Right cardiac atrium (tissue), 5 donors: Measurements from ENCODE around the gene ESRP2. TPM values are rescaled to one million over a fixed set of nuclear protein-coding genes. Genes with fewer than 3 reads are reported as not detected.

Experiments
- ATAC-seq, 2 donors: fragments of 200-7000 bp; cut with Tn5 transposase; one replicate each; pipeline versions ENCODE4 v1.8.0 to v1.9.1; 2020; ENCODE audit warnings: moderate library complexity in 2 of 2, mild to moderate bottlenecking in 1 of 2
- DNase-seq, 3 donors: peaks; one replicate each; pipeline ENCODE4 v3.0.0-alpha.2; 2020
- H3K27ac ChIP-seq: one replicate; pipeline ENCODE4 v1.5.1; 2013; ENCODE audit warnings: mild to moderate bottlenecking, low read length, control low read depth, moderate library complexity
- H3K27me3 ChIP-seq: one replicate; pipeline ENCODE4 v1.6.1; 2013; ENCODE audit not compliant: control insufficient read depth, insufficient read depth
- H3K4me1 ChIP-seq: one replicate; pipeline ENCODE4 v1.6.1; 2013; ENCODE audit warnings: low read length; ENCODE audit not compliant: control insufficient read depth, insufficient read depth
- H3K4me3 ChIP-seq: one replicate; pipeline ENCODE4 v1.5.1; 2013; ENCODE audit warnings: low read length, control low read depth
- H3K9me3 ChIP-seq: one replicate; pipeline ENCODE4 v1.6.1; 2013; ENCODE audit warnings: low read length; ENCODE audit not compliant: control insufficient read depth
- WGBS: extraction: QIAGEN DNeasy Blood & Tissue Kit; methylation state at CpG from one replicate; pipeline ENCODE4 v1.1.7; 2013; 5-methylcytosine and 5-hydroxymethylcytosine counted together
- intact Hi-C, 4 donors: fragments of 100-400 bp; cut with DNase I; formaldehyde crosslinking; loops; one replicate each; pipeline versions ENCODE4 v1.11.0 to v1.14.0; 2022 to 2023
- polyA plus RNA-seq: library from polyadenylated mRNA; stranded (reverse); fragments of 200-250 nt; gene quantifications from one replicate; pipeline ENCODE4 v1.2.3, GENCODE V29; 2013
- total RNA-seq, 4 donors: library from RNA; stranded (reverse); fragmentation: NEBNext Ultra II Directional; extraction: Animal tissue kit (Norgen Biotek cat#: 25700); gene quantifications; one replicate each; pipeline ENCODE4 v1.2.1, GENCODE V29; 2021
- donor health status: healthy with polysubstance abuse.
- donor health status: DM: no; HTN: yes; CAD: no.
- donor health status: DM: no; HTN: no; CAD: no.
- donor health status: DM: no; HTN: yes; CAD: no; lungs with severe emphysema.
- donor health status: DM: yes; HTN: yes; CAD: no.

The ESRP2 gene
- total and polyA plus RNA-seq, 5 donors = 0.14 to 0.59 (median 0.33) TPM

- H3K27ac ChIP-seq = peak overlapping the region; percentile 67
- 70% methylated on average over 4 of the region's 4 CpGs for WGBS
These were observed 12.0 kb upstream of the ESRP2 start for GRCh38 chr16:68247932-68248331.

GRCh38 chr16:68247400-68247799 lies 11.5 kb upstream of the ESRP2 start:
- H3K27ac ChIP-seq = peak overlapping the region; percentile 67
- peak; percentile 5 for ATAC-seq
- H3K27me3 ChIP-seq = no peaks in the 10 kb centered on the region
- peak in 2 of 3 donors; percentile 59 to 60 for DNase-seq
- 74% methylated on average over 4 of the region's 4 CpGs for WGBS
- intact Hi-C loops = loop anchor here in 1 of 4 donors (10.0 kb wide), 1 partner anchor 267 kb away; no protein-coding TSS in a partner anchor
- H3K9me3 ChIP-seq = no peaks in the 10 kb centered on the region
- no peak overlapping the region for H3K4me3 ChIP-seq
- peaks cover 19% of the 10 kb centered on the region for H3K4me1 ChIP-seq

More at GRCh38 chr16:68247932-68248331, 12.0 kb upstream of the ESRP2 start:
- ATAC-seq = no peak
- H3K9me3 ChIP-seq = no peaks in the 10 kb centered on the region
- DNase-seq = peak in 1 of 3 donors; percentile 30
- H3K27me3 ChIP-seq = no peaks in the 10 kb centered on the region
- intact Hi-C loops = loop anchor here in 1 of 4 donors (10.0 kb wide), 1 partner anchor 267 kb away; no protein-coding TSS in a partner anchor
- H3K4me3 ChIP-seq = no peak overlapping the region
- H3K4me1 ChIP-seq = peaks cover 21% of the 10 kb centered on the region

- H3K9me3 ChIP-seq = no peaks in the 10 kb centered on the region
- WGBS = 68% methylated on average over 5 of the region's 5 CpGs
- no peaks in the 10 kb centered on the region for H3K27me3 ChIP-seq
- H3K4me1 ChIP-seq = peaks cover 19% of the 10 kb centered on the region
- no peak overlapping the region for H3K4me3 ChIP-seq
- ATAC-seq (no peak), DNase-seq (peak in 1 of 3 donors; percentile 23)
- intact Hi-C loops = loop anchor here in 1 of 4 donors (10.0 kb wide), 1 partner anchor 268 kb away; no protein-coding TSS in a partner anchor
- peak overlapping the region; percentile 67 for H3K27ac ChIP-seq
These were observed 10.7 kb upstream of the ESRP2 start for GRCh38 chr16:68246666-68247065.

GRCh38 chr16:68246121-68246520 lies 10.2 kb upstream of the ESRP2 start:
- no peaks in the 10 kb centered on the region for H3K27me3 ChIP-seq
- intact Hi-C loops = loop anchor here in 1 of 4 donors (10.0 kb wide), 1 partner anchor 269 kb away; no protein-coding TSS in a partner anchor
- DNase-seq = peak in 1 of 3 donors; percentile 41

GRCh38 chr16:68244903-68245853 lies 9.3 kb upstream of the ESRP2 start, which contains the start of gene PLA2G15:
TSS of gene PLA2G15 (plus strand) at chr16:68245373. CDS start at chr16:68245427, 54 bp downstream.
- H3K4me1 ChIP-seq = peaks cover 19% of the 10 kb centered on the region

More at GRCh38 chr16:68246121-68246520, 10.2 kb upstream of the ESRP2 start:
- 74% methylated on average over 7 of the region's 7 CpGs for WGBS
- H3K27ac ChIP-seq = peak overlapping the region; percentile 67
- ATAC-seq = no peak
- no peaks in the 10 kb centered on the region for H3K9me3 ChIP-seq
- peak overlapping the region; percentile 68 for H3K4me3 ChIP-seq
- peaks cover 19% of the 10 kb centered on the region for H3K4me1 ChIP-seq

GRCh38 chr16:68244481-68244902 lies 8.6 kb upstream of the ESRP2 start:
- no peaks in the 10 kb centered on the region for H3K27me3 ChIP-seq
- DNase-seq = peak in 1 of 3 donors; percentile 54
- intact Hi-C loops = loop anchor here in 3 of 4 donors (5.0 to 10.0 kb wide), 2 partner anchors 83 to 270 kb away; no protein-coding TSS in a partner anchor
- ATAC-seq = no peak
- peaks cover 19% of the 10 kb centered on the region for H3K4me1 ChIP-seq
- WGBS = 8% methylated on average over 20 of the region's 20 CpGs
- peak overlapping the region; percentile 68 for H3K4me3 ChIP-seq
- H3K9me3 ChIP-seq = no peaks in the 10 kb centered on the region
- no peak overlapping the region for H3K27ac ChIP-seq

More at GRCh38 chr16:68244903-68245853, 9.3 kb upstream of the ESRP2 start, which contains the start of gene PLA2G15:
- Histone ChIP-seq H3K4me3 (peak within 1 kb of the TSS; percentile 68), H3K9me3 (no peaks in the 10 kb centered on the region), H3K27ac (peak within 1 kb of the TSS; percentile 67), H3K27me3 (no peaks in the 10 kb centered on the region)
- peak; percentile 97 for ATAC-seq
- under 1% methylated on average over 75 of the region's 75 CpGs for WGBS
- peak; percentile 97 to 99 (median 99) for DNase-seq
- intact Hi-C loops = loop anchor here in 3 of 4 donors (5.0 to 10.0 kb wide), 2 partner anchors 82 to 270 kb away; no protein-coding TSS in a partner anchor

- Histone ChIP-seq H3K9me3 (no peaks in the 10 kb centered on the region), H3K4me3 (no peak overlapping the region), H3K4me1 (peaks cover 19% of the 10 kb centered on the region), H3K27me3 (no peaks in the 10 kb centered on the region), H3K27ac (no peak overlapping the region)
- ATAC-seq (no peak), DNase-seq (peak in 2 of 3 donors; percentile 31 to 34)
- WGBS = 79% methylated on average over 9 of the region's 9 CpGs
- intact Hi-C loops = loop anchor here in 3 of 4 donors (5.0 to 10.0 kb wide), 2 partner anchors 84 to 272 kb away; no protein-coding TSS in a partner anchor
These were observed 7.3 kb upstream of the ESRP2 start for GRCh38 chr16:68242926-68243858.

GRCh38 chr16:68242085-68242484 lies 6.2 kb upstream of the ESRP2 start:
- H3K4me3 ChIP-seq = no peak overlapping the region
- no peaks in the 10 kb centered on the region for H3K9me3 ChIP-seq
- 83% methylated on average over 7 of the region's 7 CpGs for WGBS
- peaks cover 11% of the 10 kb centered on the region for H3K4me1 ChIP-seq
- no peak overlapping the region for H3K27ac ChIP-seq
- H3K27me3 ChIP-seq = no peaks in the 10 kb centered on the region
- ATAC-seq (no peak), DNase-seq (no peak)
- intact Hi-C loops = loop anchor here in 3 of 4 donors (5.0 to 10.0 kb wide), 2 partner anchors 85 to 273 kb away; no protein-coding TSS in a partner anchor

GRCh38 chr16:68238029-68238345 lies 2.1 kb upstream of the ESRP2 start:
- Histone ChIP-seq H3K27ac (peak overlapping the region; percentile 50), H3K4me1 (no peaks in the 10 kb centered on the region), H3K27me3 (no peaks in the 10 kb centered on the region), H3K4me3 (peak overlapping the region; percentile 6), H3K9me3 (no peaks in the 10 kb centered on the region)
- ATAC-seq (no peak), DNase-seq (no peak)
- 18% methylated on average over 20 of the region's 20 CpGs for WGBS
- intact Hi-C loops = loop anchor here in 1 of 4 donors (10.0 kb wide), 1 partner anchor 243 kb away; the partner anchor contains the start of gene DPEP2
